GM12878 (cell line): ENCODE data around the gene KCNC1.

Experiments
- RFX5 ChIP-seq: IDR thresholded peaks from 2 replicates; pipeline ENCODE4 v1.6.1; 2011; ENCODE audit warnings: low read depth, low read length, improper control_type of control experiment
- YY1 ChIP-seq: IDR thresholded peaks from 2 replicates; pipeline ENCODE4 v1.6.1; 2011; ENCODE audit warnings: low read depth, mild to moderate bottlenecking, low read length

DNA sequence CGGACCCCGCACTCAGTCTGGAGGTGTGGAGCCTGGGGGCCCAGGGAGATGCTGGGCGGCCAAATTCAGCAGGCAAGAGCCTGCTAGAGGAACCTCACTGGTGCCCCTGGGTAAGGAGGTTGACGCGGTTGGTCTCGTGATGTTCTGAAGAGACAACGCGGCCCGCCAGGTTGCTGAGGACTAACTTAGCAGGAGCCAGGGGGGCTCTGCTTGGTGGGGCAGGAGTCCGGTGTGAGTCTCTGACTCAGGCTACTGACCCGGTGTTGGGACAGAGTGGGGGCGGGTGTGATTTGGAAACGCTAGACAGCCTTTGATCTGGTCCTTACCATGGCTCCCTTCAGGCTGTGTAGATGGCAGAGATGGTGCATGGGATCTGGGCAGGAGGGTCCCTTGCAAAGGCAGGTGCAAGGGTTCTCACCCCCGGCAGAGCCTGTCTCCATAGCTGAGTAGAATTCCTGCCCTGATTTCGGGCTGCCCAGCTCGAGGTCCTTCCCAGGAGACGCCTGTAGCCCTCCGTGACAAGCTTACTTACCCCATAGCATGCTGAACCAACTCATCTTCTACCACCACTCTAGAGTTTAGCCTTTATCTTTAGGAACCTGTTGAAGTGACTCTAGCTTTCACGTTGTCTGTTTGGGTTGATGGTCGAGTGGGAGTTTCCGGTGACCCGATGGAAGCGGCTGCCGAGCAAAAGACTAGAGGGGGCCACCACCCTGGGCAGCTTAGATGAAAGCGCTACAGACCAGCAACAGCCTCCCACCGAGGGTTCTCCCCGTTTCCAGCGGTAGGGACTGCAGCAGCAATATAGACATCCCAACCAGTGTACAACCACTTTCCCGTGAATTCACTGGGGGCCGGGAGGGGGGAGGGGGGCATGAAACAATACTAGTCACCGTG is 38.4 kb downstream of the KCNC1 start:
- TF ChIP-seq YY1, result no peak
- TF ChIP-seq RFX5, result no peak
